Large intestine (tissue), 3 donors: ENCODE results near the gene KRTAP10-1. TPM values are rescaled to one million over a fixed set of nuclear protein-coding genes. Genes with fewer than 3 reads are reported as not detected.
"Not testable (repeated sequence)": the region's sequence is repeated elsewhere in the genome, so short reads cannot be mapped to it uniquely, and the experiment has no call there.

Experiments used
- DNase-seq, 2 donors: peaks; one replicate each; pipeline versions ENCODE4 v3.0.0 to v3.0.0-alpha.2; 2013
- H3K27ac ChIP-seq: one replicate; pipeline ENCODE4 v1.5.1; 2013; ENCODE audit warnings: low read length
- H3K27me3 ChIP-seq: 2 replicates; pipeline ENCODE4 v1.6.1; 2013; ENCODE audit warnings: low read length; ENCODE audit not compliant: control insufficient read depth, insufficient read depth
- H3K36me3 ChIP-seq: 2 replicates; pipeline ENCODE4 v1.6.1; 2013; ENCODE audit warnings: low read length; ENCODE audit not compliant: control insufficient read depth, insufficient read depth
- H3K4me1 ChIP-seq: one replicate; pipeline ENCODE4 v1.6.1; 2013; ENCODE audit warnings: low read length; ENCODE audit not compliant: control insufficient read depth, insufficient read depth
- H3K4me3 ChIP-seq: one replicate; pipeline ENCODE4 v1.5.1; 2013; ENCODE audit warnings: low read length
- H3K9me3 ChIP-seq: one replicate; pipeline ENCODE4 v1.6.1; 2013; ENCODE audit warnings: mild to moderate bottlenecking, low read depth, low read length, moderate library complexity; ENCODE audit not compliant: control insufficient read depth
- WGBS: methylation state at CpG from one replicate; pipeline ENCODE4 v1.1.5; 2013; ENCODE audit warnings: low lambda C conversion rate; ENCODE audit not compliant: insufficient coverage; 5-methylcytosine and 5-hydroxymethylcytosine counted together
- polyA plus RNA-seq: library from polyadenylated mRNA; unstranded; fragments of 120-200 nt; gene quantifications from one replicate; pipeline ENCODE4 v1.2.1, GENCODE V29; 2013

KRTAP10-1 gene
- polyA plus RNA-seq, 1 donor: not detected

DNA sequence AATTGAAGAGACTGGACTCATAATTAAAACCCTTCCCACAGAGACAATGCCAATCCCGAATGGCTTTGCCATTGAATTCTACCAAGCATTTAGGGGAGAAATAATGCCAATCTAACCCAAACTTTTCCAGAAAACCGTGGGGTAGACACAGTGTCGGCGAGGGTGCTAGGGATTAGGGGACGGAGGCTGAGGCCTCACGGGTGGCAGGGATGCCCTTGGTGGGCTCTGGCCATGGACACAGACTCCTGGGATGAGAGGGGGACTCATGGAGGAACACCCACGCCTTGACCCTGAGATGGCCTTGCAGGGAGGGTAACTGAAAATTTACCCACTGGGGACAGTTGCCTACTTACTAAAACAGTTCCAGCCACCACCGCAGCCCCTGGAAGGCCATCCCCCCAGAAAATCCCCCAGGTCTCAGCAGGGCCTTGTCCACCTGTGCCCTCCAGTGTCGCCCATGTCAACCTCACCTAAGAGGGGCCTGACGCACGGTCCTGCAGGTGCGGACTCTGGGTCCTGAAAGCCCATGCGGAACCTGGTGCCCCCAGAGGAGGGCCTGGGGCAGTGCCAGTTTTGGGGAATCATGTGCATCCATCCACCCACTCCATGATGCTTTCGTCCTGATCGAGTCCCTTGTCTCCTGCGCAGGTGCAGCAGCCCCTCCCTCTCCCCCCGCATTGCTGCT lies 38.5 kb upstream of the KRTAP10-1 start:
- Histone ChIP-seq H3K4me3 (no peak overlapping the region), H3K27ac (no peak overlapping the region), H3K4me1 (peaks cover 3% of the 10 kb centered on the region), H3K36me3 (no peaks in the 10 kb centered on the region), H3K27me3 (no peaks in the 10 kb centered on the region), H3K9me3 (peaks cover 21% of the 10 kb centered on the region)
- no peak for DNase-seq
- no CpG with 5 or more reads among the region's 17 CpGs for WGBS

- no peak overlapping the region for H3K27ac ChIP-seq
- no CpG with 5 or more reads among the region's 10 CpGs for WGBS
- H3K4me3 ChIP-seq: no peak overlapping the region
- peaks cover 3% of the 10 kb centered on the region for H3K4me1 ChIP-seq
- DNase-seq: no peak
- no peaks in the 10 kb centered on the region for H3K27me3 ChIP-seq
- H3K36me3 ChIP-seq: no peaks in the 10 kb centered on the region
- H3K9me3 ChIP-seq: peaks cover 22% of the 10 kb centered on the region
Observed at GRCh38 chr21:44576025-44576420, 36.0 kb upstream of the KRTAP10-1 start.

DNA sequence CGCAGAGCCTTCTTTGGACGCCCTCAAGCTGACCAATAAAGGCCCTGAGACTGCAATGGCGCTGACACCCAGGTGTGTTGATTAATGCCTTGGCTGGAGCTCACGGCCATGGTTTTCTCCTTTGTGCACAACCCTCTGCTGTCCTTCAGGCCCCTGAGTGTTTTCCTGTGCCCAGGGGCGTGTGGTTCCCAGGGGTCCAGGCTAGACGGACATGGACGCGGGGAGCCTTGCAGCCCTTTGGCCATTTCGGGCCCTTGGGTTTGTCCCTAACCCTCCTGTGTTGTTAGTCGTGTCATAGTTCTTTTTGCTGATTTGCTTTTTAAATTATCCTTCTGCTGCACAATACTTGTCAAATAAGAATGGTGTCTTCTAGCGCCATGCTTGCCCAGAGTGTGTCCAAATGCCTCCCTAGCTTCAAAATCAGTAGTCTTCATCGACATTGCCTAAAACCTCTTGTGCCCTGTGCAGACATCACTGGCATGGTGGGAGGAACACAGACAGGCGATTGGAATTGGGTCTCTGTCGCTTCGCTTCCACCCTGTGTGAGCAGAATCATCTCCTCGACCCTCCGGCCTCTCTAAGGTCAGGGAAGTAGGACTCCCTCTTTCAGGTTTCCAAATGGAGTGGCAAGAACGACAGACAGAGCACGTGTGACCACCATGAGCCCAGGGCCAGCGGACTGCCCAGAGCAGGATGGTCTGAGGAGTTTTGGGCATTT lies 35.5 kb upstream of the KRTAP10-1 start:
- Histone ChIP-seq H3K9me3 (peaks cover 21% of the 10 kb centered on the region), H3K27me3 (no peaks in the 10 kb centered on the region), H3K36me3 (no peaks in the 10 kb centered on the region), H3K4me3 (no peak overlapping the region), H3K4me1 (peaks cover 3% of the 10 kb centered on the region), H3K27ac (no peak overlapping the region)
- WGBS: 100% methylated on average over 2 of the region's 20 CpGs
- no peak for DNase-seq

- no peak overlapping the region for H3K27ac ChIP-seq
- peak; percentile 78 to 81 for DNase-seq
- H3K4me3 ChIP-seq: no peak overlapping the region
- no peaks in the 10 kb centered on the region for H3K36me3 ChIP-seq
- peaks cover 3% of the 10 kb centered on the region for H3K4me1 ChIP-seq
- H3K27me3 ChIP-seq: no peaks in the 10 kb centered on the region
- WGBS: no CpG with 5 or more reads among the region's 21 CpGs
- peaks cover 17% of the 10 kb centered on the region for H3K9me3 ChIP-seq
Observed at GRCh38 chr21:44574457-44575306, 34.7 kb upstream of the KRTAP10-1 start.

- WGBS: no CpG with 5 or more reads among the region's 25 CpGs
- DNase-seq, H3K36me3 ChIP-seq, H3K27ac ChIP-seq, H3K4me1 ChIP-seq, H3K27me3 ChIP-seq, H3K4me3 ChIP-seq: not testable (repeated sequence)
- H3K9me3 ChIP-seq: peaks cover 12% of the 10 kb centered on the region
Observed at GRCh38 chr21:44573630-44574456, 33.8 kb upstream of the KRTAP10-1 start, which contains the start of gene KRTAP10-4. Gene KRTAP10-4, plus strand, starts transcription at chr21:44573729. Its CDS starts 30 bp downstream, at chr21:44573759.

- Histone ChIP-seq H3K27ac (no peak overlapping the region), H3K4me1 (peaks cover 3% of the 10 kb centered on the region), H3K4me3 (no peak overlapping the region), H3K9me3 (peaks cover 6% of the 10 kb centered on the region), H3K27me3 (no peaks in the 10 kb centered on the region), H3K36me3 (no peaks in the 10 kb centered on the region)
- WGBS: no CpG with 5 or more reads among the region's 15 CpGs
- DNase-seq: no peak
Observed at GRCh38 chr21:44572959-44573583, 33.1 kb upstream of the KRTAP10-1 start.

- H3K36me3 ChIP-seq: no peaks in the 10 kb centered on the region
- H3K9me3 ChIP-seq: peaks cover 6% of the 10 kb centered on the region
- H3K27me3 ChIP-seq: no peaks in the 10 kb centered on the region
- H3K27ac ChIP-seq: no peak overlapping the region
- H3K4me3 ChIP-seq: no peak overlapping the region
- peaks cover 3% of the 10 kb centered on the region for H3K4me1 ChIP-seq
- no peak for DNase-seq
- WGBS: no CpG with 5 or more reads among the region's 40 CpGs
Observed at GRCh38 chr21:44571844-44572782, 32.1 kb upstream of the KRTAP10-1 start.

GRCh38 chr21:44571296-44571695 lies 31.3 kb upstream of the KRTAP10-1 start:
- H3K27ac ChIP-seq: no peak overlapping the region
- H3K4me3 ChIP-seq: no peak overlapping the region
- DNase-seq: no peak
- 100% methylated on average over 1 of the region's 4 CpGs for WGBS
- peaks cover 6% of the 10 kb centered on the region for H3K9me3 ChIP-seq
- H3K27me3 ChIP-seq: no peaks in the 10 kb centered on the region
- no peaks in the 10 kb centered on the region for H3K36me3 ChIP-seq
- H3K4me1 ChIP-seq: peaks cover 3% of the 10 kb centered on the region
